Natural killer cell (primary cell): Measurements from ENCODE around the gene AOC2. TPM values are rescaled to one million over a fixed set of nuclear protein-coding genes. Genes with fewer than 3 reads are reported as not detected.

Experiments
- ATAC-seq, 3 donors: fragments of 150-1000 bp in 2 of 3; fragments of 200-7000 bp in 1 of 3; cut with Tn5 transposase; 1 replicate in 1 of 3; 2 replicates in 2 of 3; pipeline ENCODE4 v1.10.0; 2021; ENCODE audit warnings: mild to moderate bottlenecking in 2 of 3, moderate library complexity in 2 of 3
- DNase-seq, 2 donors: peaks; one replicate each; pipeline versions ENCODE4 v3.0.0 to v3.0.0-alpha.2; 2013 to 2021; ENCODE audit warnings: mixed read lengths in 1 of 2
- H3K27ac ChIP-seq: one replicate; pipeline ENCODE4 v1.5.1; 2013; ENCODE audit warnings: mild to moderate bottlenecking, low read length
- H3K27me3 ChIP-seq: one replicate; pipeline ENCODE4 v1.6.1; 2013; ENCODE audit warnings: low read length; ENCODE audit not compliant: control insufficient read depth, insufficient read depth
- H3K36me3 ChIP-seq: one replicate; pipeline ENCODE4 v1.6.1; 2013; ENCODE audit warnings: low read length; ENCODE audit not compliant: control insufficient read depth, insufficient read depth
- H3K4me1 ChIP-seq: one replicate; pipeline ENCODE4 v1.6.1; 2013; ENCODE audit warnings: low read length; ENCODE audit not compliant: control insufficient read depth, insufficient read depth
- H3K4me3 ChIP-seq: one replicate; pipeline ENCODE4 v1.5.1; 2013; ENCODE audit warnings: low read length
- H3K9me3 ChIP-seq: one replicate; pipeline ENCODE4 v1.6.1; 2013; ENCODE audit warnings: low read length; ENCODE audit not compliant: control insufficient read depth, insufficient read depth
- H3K27ac Mint-ChIP-seq, 2 donors: one replicate each; pipeline ENCODE4 v1.8.0; 2022; ENCODE audit warnings: mild to moderate bottlenecking in 2 of 2, mixed read lengths in 2 of 2, moderate library complexity in 1 of 2
- H3K27me3 Mint-ChIP-seq, 2 donors: one replicate each; pipeline ENCODE4 v1.8.0; 2022; ENCODE audit warnings: low read depth in 2 of 2, mixed read lengths in 2 of 2
- H3K36me3 Mint-ChIP-seq: one replicate; pipeline ENCODE4 v1.8.0; 2022; ENCODE audit warnings: mixed read lengths
- H3K4me1 Mint-ChIP-seq, 2 donors: one replicate each; pipeline ENCODE4 v1.8.0; 2022; ENCODE audit warnings: mixed read lengths in 2 of 2
- H3K4me3 Mint-ChIP-seq: one replicate; pipeline ENCODE4 v1.8.0; 2022; ENCODE audit warnings: mild to moderate bottlenecking, moderate library complexity, mixed read lengths
- H3K9me3 Mint-ChIP-seq, 2 donors: one replicate each; pipeline ENCODE4 v1.8.0; 2022; ENCODE audit warnings: mixed read lengths in 2 of 2
- WGBS: methylation state at CpG from one replicate; pipeline ENCODE4 v1.1.7; 2013; ENCODE audit warnings: missing lambda C conversion rate; ENCODE audit not compliant: insufficient coverage; 5-methylcytosine and 5-hydroxymethylcytosine counted together
- intact Hi-C: fragments of 100-400 bp; cut with micrococcal nuclease; formaldehyde crosslinking; loops from one replicate; pipeline ENCODE4 v1.14.2; 2022
- total RNA-seq, 4 donors: library from RNA; stranded (reverse); fragments of 120-200 nt in 1 of 4; gene quantifications; one replicate each; pipeline versions ENCODE4 v1.2.3 to v1.2.4, GENCODE V29; 2013 to 2022
- TF ChIP-seq, protein P1 (sequence below): fragments of 200-600 bp; IDR thresholded peaks from one replicate; pipeline ENCODE4 v1.8.0; 2022; ENCODE audit warnings: antibody characterized with exemption

AOC2 gene, protein sequence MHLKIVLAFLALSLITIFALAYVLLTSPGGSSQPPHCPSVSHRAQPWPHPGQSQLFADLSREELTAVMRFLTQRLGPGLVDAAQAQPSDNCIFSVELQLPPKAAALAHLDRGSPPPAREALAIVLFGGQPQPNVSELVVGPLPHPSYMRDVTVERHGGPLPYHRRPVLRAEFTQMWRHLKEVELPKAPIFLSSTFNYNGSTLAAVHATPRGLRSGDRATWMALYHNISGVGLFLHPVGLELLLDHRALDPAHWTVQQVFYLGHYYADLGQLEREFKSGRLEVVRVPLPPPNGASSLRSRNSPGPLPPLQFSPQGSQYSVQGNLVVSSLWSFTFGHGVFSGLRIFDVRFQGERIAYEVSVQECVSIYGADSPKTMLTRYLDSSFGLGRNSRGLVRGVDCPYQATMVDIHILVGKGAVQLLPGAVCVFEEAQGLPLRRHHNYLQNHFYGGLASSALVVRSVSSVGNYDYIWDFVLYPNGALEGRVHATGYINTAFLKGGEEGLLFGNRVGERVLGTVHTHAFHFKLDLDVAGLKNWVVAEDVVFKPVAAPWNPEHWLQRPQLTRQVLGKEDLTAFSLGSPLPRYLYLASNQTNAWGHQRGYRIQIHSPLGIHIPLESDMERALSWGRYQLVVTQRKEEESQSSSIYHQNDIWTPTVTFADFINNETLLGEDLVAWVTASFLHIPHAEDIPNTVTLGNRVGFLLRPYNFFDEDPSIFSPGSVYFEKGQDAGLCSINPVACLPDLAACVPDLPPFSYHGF
- 1 to 10 TPM; 3.0 to 3.9 (median 3.5) TPM for total RNA-seq
- total RNA-seq (2013): 0.74 TPM

DNA sequence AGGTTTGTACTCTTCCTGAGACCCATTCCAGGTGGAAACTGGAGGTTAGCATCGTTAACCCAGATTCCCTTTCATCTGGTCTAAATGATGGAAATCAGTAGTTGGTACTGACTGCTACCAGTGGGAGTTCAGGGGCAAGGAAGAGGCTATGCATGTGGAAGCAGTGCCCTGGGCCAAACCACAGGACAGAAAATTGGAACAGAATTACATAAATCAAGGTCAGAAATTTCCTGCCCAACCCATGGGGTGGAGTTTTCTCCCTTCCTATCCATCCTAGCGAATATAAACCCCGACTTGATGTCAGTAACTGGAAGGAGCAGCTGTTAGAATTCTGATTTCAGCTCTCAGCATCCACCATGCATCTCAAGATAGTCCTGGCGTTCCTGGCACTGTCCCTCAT lies at the start of gene AOC2:
Gene AOC2 (plus strand): TSS at position 310 of the 400 bp plus-strand sequence. CDS start 47 bp downstream, at position 357.
- WGBS: 81% methylated on average over 4 of the region's 4 CpGs
- TF ChIP-seq, protein P1, sequence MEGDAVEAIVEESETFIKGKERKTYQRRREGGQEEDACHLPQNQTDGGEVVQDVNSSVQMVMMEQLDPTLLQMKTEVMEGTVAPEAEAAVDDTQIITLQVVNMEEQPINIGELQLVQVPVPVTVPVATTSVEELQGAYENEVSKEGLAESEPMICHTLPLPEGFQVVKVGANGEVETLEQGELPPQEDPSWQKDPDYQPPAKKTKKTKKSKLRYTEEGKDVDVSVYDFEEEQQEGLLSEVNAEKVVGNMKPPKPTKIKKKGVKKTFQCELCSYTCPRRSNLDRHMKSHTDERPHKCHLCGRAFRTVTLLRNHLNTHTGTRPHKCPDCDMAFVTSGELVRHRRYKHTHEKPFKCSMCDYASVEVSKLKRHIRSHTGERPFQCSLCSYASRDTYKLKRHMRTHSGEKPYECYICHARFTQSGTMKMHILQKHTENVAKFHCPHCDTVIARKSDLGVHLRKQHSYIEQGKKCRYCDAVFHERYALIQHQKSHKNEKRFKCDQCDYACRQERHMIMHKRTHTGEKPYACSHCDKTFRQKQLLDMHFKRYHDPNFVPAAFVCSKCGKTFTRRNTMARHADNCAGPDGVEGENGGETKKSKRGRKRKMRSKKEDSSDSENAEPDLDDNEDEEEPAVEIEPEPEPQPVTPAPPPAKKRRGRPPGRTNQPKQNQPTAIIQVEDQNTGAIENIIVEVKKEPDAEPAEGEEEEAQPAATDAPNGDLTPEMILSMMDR: no peak
- Histone ChIP-seq H3K27ac (no peak within 1 kb of the TSS), H3K9me3 (no peaks in the 10 kb centered on the region), H3K36me3 (peaks cover 44% of the 10 kb centered on the region), H3K27me3 (no peaks in the 10 kb centered on the region), H3K4me1 (peaks cover 9% of the 10 kb centered on the region), H3K4me3 (no peak within 1 kb of the TSS)
- Mint-ChIP-seq H3K9me3 (no peaks in the 10 kb centered on the region), H3K27me3 (no peaks in the 10 kb centered on the region), H3K4me1 (peaks cover 0 to 11% of the 10 kb centered on the region in 2 donors), H3K4me3 (no peak within 1 kb of the TSS), H3K27ac (peak within 1 kb of the TSS in 1 of 2 donors; percentile 88), H3K36me3 (peaks cover 4% of the 10 kb centered on the region)
- intact Hi-C loops: no loop called here
- ATAC-seq (no peak), DNase-seq (no peak)

- peaks cover 0 to 11% of the 10 kb centered on the region in 2 donors for H3K27me3 Mint-ChIP-seq
- H3K36me3 Mint-ChIP-seq: no peaks in the 10 kb centered on the region
- H3K4me3 ChIP-seq: no peak overlapping the region
- no peak overlapping the region for H3K27ac ChIP-seq
- H3K27ac Mint-ChIP-seq: no peak overlapping the region
- 29% methylated on average over 3 of the region's 4 CpGs for WGBS
- no peaks in the 10 kb centered on the region for H3K27me3 ChIP-seq
- H3K4me1 ChIP-seq: peaks cover 19% of the 10 kb centered on the region
- no peaks in the 10 kb centered on the region for H3K36me3 ChIP-seq
- H3K9me3 ChIP-seq: no peaks in the 10 kb centered on the region
- H3K9me3 Mint-ChIP-seq: no peaks in the 10 kb centered on the region
- TF ChIP-seq, protein P1: no peak
- H3K4me3 Mint-ChIP-seq: no peak overlapping the region
- intact Hi-C loops: no loop called here
- H3K4me1 Mint-ChIP-seq: peaks cover 18 to 37% of the 10 kb centered on the region in 2 donors
- DNase-seq: no peak
- no peak for ATAC-seq
Measured at GRCh38 chr17:42795061-42795460, 49.3 kb upstream of the AOC2 start.

- peaks cover 18 to 37% of the 10 kb centered on the region in 2 donors for H3K4me1 Mint-ChIP-seq
- no peaks in the 10 kb centered on the region for H3K9me3 Mint-ChIP-seq
- Histone ChIP-seq H3K27ac (no peak overlapping the region), H3K4me3 (no peak overlapping the region), H3K27me3 (no peaks in the 10 kb centered on the region), H3K9me3 (no peaks in the 10 kb centered on the region), H3K4me1 (peaks cover 19% of the 10 kb centered on the region), H3K36me3 (no peaks in the 10 kb centered on the region)
- TF ChIP-seq, protein P1: no peak
- no peak overlapping the region for H3K27ac Mint-ChIP-seq
- intact Hi-C loops: no loop called here
- 94% methylated on average over 10 of the region's 10 CpGs for WGBS
- H3K36me3 Mint-ChIP-seq: no peaks in the 10 kb centered on the region
- no peak overlapping the region for H3K4me3 Mint-ChIP-seq
- H3K27me3 Mint-ChIP-seq: peaks cover 0 to 7% of the 10 kb centered on the region in 2 donors
- DNase-seq: no peak
- no peak for ATAC-seq
Measured at GRCh38 chr17:42795465-42795864, 48.9 kb upstream of the AOC2 start.
